Measurements from ENCODE around the gene DNAH5. TPM values are rescaled to one million over a fixed set of nuclear protein-coding genes. Genes with fewer than 3 reads are reported as not detected.

Gene DNAH5
- total RNA-seq, 4 donors from 2014 or later: 0.04 to 0.39 (median 0.20) TPM; not detected in 1

DNA sequence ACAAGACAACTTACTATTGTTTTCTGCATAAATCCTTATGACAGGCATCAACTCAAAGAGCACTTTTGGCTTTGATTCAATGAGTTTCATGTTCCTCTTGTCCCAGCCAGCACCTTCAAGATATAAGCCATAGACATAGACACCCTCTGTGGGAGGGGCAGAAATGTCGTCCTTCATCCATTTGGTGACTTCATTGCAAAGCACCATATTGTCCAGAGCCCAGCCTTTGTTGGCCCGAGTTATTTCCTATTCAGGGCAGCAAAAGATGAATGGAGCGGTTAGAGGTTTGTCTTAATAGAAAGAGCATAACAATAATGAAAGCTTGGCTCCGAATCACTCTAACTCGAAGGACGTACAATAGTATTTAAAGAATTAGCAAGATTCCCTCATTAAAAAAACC, 243.9 kb downstream of the DNAH5 start:
- TF ChIP-seq, protein P1, sequence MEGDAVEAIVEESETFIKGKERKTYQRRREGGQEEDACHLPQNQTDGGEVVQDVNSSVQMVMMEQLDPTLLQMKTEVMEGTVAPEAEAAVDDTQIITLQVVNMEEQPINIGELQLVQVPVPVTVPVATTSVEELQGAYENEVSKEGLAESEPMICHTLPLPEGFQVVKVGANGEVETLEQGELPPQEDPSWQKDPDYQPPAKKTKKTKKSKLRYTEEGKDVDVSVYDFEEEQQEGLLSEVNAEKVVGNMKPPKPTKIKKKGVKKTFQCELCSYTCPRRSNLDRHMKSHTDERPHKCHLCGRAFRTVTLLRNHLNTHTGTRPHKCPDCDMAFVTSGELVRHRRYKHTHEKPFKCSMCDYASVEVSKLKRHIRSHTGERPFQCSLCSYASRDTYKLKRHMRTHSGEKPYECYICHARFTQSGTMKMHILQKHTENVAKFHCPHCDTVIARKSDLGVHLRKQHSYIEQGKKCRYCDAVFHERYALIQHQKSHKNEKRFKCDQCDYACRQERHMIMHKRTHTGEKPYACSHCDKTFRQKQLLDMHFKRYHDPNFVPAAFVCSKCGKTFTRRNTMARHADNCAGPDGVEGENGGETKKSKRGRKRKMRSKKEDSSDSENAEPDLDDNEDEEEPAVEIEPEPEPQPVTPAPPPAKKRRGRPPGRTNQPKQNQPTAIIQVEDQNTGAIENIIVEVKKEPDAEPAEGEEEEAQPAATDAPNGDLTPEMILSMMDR (IDR thresholded peaks at IDR 0.05): no peak
- TF ChIP-seq POLR2A (IDR thresholded peaks at IDR 0.05): no peak
- no peak for DNase-seq (ENCODE audit: low spot score in 2 of 2)
- intact Hi-C loops (cut with DNase I; ENCODE audit: low total_unique reads): no loop called here
- WGBS, 2 donors: 88 to 91% methylated on average over 6 of the region's 6 CpGs
- H3K4me3 ChIP-seq (ENCODE audit: low read depth, poor library complexity, severe bottlenecking): no peak overlapping the region

DNA sequence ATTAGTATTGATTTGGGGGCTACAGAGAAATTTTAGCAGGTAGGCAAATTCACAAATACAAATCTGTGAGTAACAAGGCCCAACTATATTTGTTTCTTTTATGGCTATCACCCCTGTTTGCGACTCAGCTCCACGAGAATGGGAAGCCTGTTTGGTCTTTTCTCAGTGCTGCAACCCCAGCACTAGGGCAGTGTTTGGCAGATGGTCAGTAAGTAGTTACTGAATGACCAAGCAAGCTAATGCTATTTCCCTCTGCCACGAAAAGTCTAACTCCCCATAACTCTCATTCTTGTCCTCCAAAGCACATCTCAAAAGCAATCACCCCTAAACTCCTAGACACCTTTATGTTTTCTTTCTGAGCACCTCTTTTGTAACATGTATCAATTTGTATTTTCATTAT, 245.6 kb downstream of the DNAH5 start:
- DNase-seq (ENCODE audit: low spot score in 2 of 2): no peak
- TF ChIP-seq POLR2A (IDR thresholded peaks at IDR 0.05): no peak
- intact Hi-C loops (cut with DNase I; ENCODE audit: low total_unique reads): no loop called here
- H3K4me3 ChIP-seq (ENCODE audit: low read depth, poor library complexity, severe bottlenecking): no peak overlapping the region
- 75% methylated on average over 3 of the region's 3 CpGs for WGBS, 2 donors

DNA sequence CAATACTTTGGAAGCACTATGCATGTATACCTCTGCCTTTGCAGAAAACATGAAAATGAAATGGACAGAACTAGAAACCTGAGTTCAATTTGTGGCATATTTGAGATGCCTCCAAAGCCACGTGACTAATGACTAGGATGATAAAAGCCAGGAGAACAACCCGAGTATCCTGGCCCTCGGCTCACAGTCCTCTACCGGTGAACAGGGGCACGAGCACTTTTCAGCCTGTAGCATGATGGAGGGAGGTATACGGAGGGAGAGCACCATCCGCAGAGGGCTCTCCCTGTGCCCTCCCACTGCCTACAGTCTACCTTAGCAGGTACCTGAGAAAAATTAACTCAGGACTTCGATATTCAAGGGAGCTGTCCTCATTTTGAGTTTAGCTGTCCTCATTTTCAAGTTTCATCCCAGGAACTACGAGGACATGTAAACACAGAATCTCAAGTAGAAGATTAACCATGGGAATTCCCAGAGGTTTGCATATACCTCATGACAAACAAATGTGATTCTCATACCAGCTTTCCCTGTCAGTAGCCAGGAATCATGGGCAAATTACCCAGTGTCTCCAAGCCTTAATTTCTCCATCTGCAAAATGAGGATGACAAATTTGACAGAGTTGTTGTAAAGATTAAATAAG, 249.3 kb downstream of the DNAH5 start:
- no peak for TF ChIP-seq POLR2A (IDR thresholded peaks at IDR 0.05)
- TF ChIP-seq, protein P1 (IDR thresholded peaks at IDR 0.05): no peak
- no peak for DNase-seq (ENCODE audit: low spot score in 2 of 2)
- intact Hi-C loops (cut with DNase I; ENCODE audit: low total_unique reads): no loop called here
- no peak overlapping the region for H3K4me3 ChIP-seq (ENCODE audit: low read depth, poor library complexity, severe bottlenecking)
- WGBS, 2 donors: 54 to 56% methylated on average over 9 of the region's 9 CpGs

DNA sequence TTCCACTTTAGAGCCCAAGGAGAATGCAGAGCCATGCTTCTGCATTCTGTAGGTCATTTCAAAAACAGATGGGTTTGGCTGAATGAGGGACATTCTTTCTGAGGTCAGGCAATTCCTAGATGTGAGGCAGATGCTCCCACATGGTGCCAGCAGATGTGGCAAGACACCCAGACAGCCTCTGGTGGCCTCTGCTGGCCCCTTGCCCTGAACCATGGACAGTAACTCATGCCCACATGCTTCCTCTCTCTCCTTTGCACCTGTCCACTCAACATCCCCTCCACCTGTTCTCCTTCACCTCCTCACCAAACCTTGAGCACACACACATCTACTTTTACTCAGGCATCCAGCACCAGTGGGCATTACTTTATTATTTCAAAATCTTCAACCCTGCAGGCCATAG, 252.3 kb downstream of the DNAH5 start:
- intact Hi-C loops (cut with DNase I; ENCODE audit: low total_unique reads): no loop called here
- TF ChIP-seq, protein P1 (IDR thresholded peaks at IDR 0.05): no peak
- TF ChIP-seq POLR2A (IDR thresholded peaks at IDR 0.05): no peak
- DNase-seq (ENCODE audit: low spot score in 2 of 2): no peak
- no peak overlapping the region for H3K4me3 ChIP-seq (ENCODE audit: low read depth, poor library complexity, severe bottlenecking)

DNA sequence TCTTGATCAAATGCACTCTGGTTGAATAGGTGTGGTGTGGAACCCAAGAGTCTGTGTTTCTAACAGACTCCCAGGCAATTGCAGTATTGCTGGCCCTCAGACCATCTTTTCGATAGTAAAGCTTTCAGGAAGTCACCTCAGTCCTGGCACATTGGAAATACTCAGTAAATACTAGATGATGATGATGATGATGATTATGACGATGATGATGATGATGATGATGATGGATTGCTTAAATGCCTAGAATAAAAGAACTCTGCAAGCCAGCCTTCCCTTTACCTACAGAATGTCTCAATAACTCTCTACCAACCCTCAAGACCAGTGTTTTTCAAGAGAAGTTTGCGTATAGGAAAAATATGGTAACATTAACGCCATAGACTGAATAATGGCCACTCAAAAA, 268.0 kb downstream of the DNAH5 start:
- TF ChIP-seq, protein P1 (IDR thresholded peaks at IDR 0.05): no peak
- no peak for TF ChIP-seq POLR2A (IDR thresholded peaks at IDR 0.05)
- no peak overlapping the region for H3K4me3 ChIP-seq (ENCODE audit: low read depth, poor library complexity, severe bottlenecking)
- DNase-seq (ENCODE audit: low spot score in 2 of 2): no peak
- intact Hi-C loops (cut with DNase I; ENCODE audit: low total_unique reads): no loop called here
- 91% methylated on average over 4 of the region's 4 CpGs for WGBS, 2 donors

DNA sequence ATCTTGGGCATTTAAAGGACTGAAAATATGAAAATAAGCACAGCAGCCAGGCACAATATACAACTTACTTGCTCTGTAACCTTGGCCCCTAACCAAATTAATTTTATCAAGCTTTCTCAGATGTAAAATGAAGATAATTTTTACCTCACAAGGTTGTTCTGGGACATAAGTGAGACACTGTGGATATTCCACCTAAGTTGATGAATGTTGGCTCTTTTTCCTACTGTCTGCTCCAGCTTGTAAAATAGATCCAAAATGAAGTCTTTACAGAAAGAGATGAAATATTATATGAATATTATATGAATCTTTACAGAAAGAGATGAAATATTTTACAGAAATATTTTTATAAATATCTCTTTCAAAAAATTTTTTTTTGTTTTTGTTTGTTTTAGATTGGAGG, 270.1 kb downstream of the DNAH5 start:
- DNase-seq (ENCODE audit: low spot score in 2 of 2): no peak
- H3K4me3 ChIP-seq (ENCODE audit: low read depth, poor library complexity, severe bottlenecking): no peak overlapping the region
- intact Hi-C loops (cut with DNase I; ENCODE audit: low total_unique reads): no loop called here
- no peak for TF ChIP-seq POLR2A (IDR thresholded peaks at IDR 0.05)
- TF ChIP-seq, protein P1 (IDR thresholded peaks at IDR 0.05): no peak

Data from lower leg skin (tissue), 4 donors.